ENCODE measurements around the gene FBXW7.

DNA sequence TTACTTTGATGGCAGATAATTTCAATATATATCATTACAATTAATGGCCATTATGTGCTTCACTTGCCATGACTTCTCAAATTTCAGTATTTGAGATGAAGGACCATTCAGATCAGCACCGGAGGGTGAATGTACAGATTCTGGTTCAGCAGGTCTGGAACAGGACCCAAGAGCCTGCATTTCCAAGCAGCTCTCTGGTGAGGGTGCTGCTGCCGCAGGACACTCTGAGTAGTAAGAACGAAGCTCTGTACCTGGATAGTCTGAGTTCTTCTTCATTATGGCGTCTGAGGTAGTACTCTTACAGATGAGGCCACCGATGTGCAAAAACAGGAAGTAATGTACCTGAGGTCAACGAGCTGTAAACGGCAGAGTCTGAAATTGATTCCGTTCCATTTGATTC lies 228.2 kb downstream of the FBXW7 start:
- TF ChIP-seq, protein P1, sequence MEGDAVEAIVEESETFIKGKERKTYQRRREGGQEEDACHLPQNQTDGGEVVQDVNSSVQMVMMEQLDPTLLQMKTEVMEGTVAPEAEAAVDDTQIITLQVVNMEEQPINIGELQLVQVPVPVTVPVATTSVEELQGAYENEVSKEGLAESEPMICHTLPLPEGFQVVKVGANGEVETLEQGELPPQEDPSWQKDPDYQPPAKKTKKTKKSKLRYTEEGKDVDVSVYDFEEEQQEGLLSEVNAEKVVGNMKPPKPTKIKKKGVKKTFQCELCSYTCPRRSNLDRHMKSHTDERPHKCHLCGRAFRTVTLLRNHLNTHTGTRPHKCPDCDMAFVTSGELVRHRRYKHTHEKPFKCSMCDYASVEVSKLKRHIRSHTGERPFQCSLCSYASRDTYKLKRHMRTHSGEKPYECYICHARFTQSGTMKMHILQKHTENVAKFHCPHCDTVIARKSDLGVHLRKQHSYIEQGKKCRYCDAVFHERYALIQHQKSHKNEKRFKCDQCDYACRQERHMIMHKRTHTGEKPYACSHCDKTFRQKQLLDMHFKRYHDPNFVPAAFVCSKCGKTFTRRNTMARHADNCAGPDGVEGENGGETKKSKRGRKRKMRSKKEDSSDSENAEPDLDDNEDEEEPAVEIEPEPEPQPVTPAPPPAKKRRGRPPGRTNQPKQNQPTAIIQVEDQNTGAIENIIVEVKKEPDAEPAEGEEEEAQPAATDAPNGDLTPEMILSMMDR (IDR thresholded peaks at IDR 0.05) = no peak
- TF ChIP-seq POLR2A (IDR thresholded peaks at IDR 0.05) = no peak
